Astrocyte (in vitro differentiated cells and primary cell): Measurements from ENCODE around the gene SMO. TPM values are rescaled to one million over a fixed set of nuclear protein-coding genes. Genes with fewer than 3 reads are reported as not detected.
"Not testable (repeated sequence)": the region's sequence is repeated elsewhere in the genome, so short reads cannot be mapped to it uniquely, and the experiment has no call there.

Experiments
- DNase-seq: peaks from one replicate; pipeline ENCODE4 v3.0.0-alpha.2; 2010; ENCODE audit warnings: low read depth
- FAIRE-seq: peaks from 2 replicates; lab custom pipeline; 2011; peaks lifted over from hg19 to GRCh38; lab: Jason Lieb, UNC
- H2AFZ ChIP-seq: 2 replicates; pipeline ENCODE4 v1.6.0; 2012; ENCODE audit warnings: low read depth, low read length, inconsistent platforms
- H3K27ac ChIP-seq: 2 replicates; pipeline ENCODE4 v1.5.1; 2011; ENCODE audit warnings: low read depth, low read length, inconsistent platforms
- H3K27me3 ChIP-seq: 2 replicates; pipeline ENCODE4 v1.6.0; 2011; ENCODE audit warnings: low read length, inconsistent platforms; ENCODE audit not compliant: insufficient read depth
- H3K36me3 ChIP-seq: 2 replicates; pipeline ENCODE4 v1.5.1; 2011; ENCODE audit warnings: low read length, inconsistent platforms; ENCODE audit not compliant: insufficient read depth
- H3K4me1 ChIP-seq: 2 replicates; pipeline ENCODE4 v1.5.1; 2011; ENCODE audit warnings: low read length, inconsistent platforms; ENCODE audit not compliant: insufficient read depth
- H3K4me2 ChIP-seq: 2 replicates; pipeline ENCODE4 v1.6.0; 2012; ENCODE audit warnings: low read length, inconsistent platforms
- H3K4me3 ChIP-seq: 2 replicates; pipeline ENCODE4 v1.5.1; 2011; ENCODE audit warnings: low read depth, mild to moderate bottlenecking, low read length, inconsistent platforms; ENCODE audit not compliant: insufficient read depth
- H3K79me2 ChIP-seq: 2 replicates; pipeline ENCODE4 v1.6.0; 2012; ENCODE audit warnings: mild to moderate bottlenecking, low read length, inconsistent platforms; ENCODE audit not compliant: insufficient read depth
- H3K9ac ChIP-seq: 2 replicates; pipeline ENCODE4 v1.6.0; 2012; ENCODE audit warnings: mild to moderate bottlenecking, low read length, inconsistent platforms
- H3K9me3 ChIP-seq: 2 replicates; pipeline ENCODE4 v1.5.1; 2012; ENCODE audit warnings: low read depth, mild to moderate bottlenecking, low read length, inconsistent platforms; ENCODE audit not compliant: insufficient read depth
- H4K20me1 ChIP-seq: 2 replicates; pipeline ENCODE4 v1.6.0; 2012; ENCODE audit warnings: low read length, inconsistent platforms; ENCODE audit not compliant: insufficient read depth
- H3K27ac Mint-ChIP-seq: one replicate; pipeline ENCODE4 v1.8.0; 2021; ENCODE audit warnings: mild to moderate bottlenecking, mixed read lengths; ENCODE audit not compliant: unreplicated experiment
- H3K27me3 Mint-ChIP-seq: one replicate; pipeline ENCODE4 v1.8.0; 2021; ENCODE audit warnings: low read depth, mixed read lengths; ENCODE audit not compliant: unreplicated experiment
- H3K36me3 Mint-ChIP-seq: one replicate; pipeline ENCODE4 v1.8.0; 2021; ENCODE audit warnings: low read depth, mixed read lengths; ENCODE audit not compliant: unreplicated experiment
- H3K4me1 Mint-ChIP-seq: one replicate; pipeline ENCODE4 v1.8.0; 2021; ENCODE audit warnings: low read depth, mixed read lengths; ENCODE audit not compliant: unreplicated experiment
- H3K4me3 Mint-ChIP-seq: one replicate; pipeline ENCODE4 v1.8.0; 2021; ENCODE audit warnings: mild to moderate bottlenecking, moderate library complexity, mixed read lengths; ENCODE audit not compliant: unreplicated experiment
- H3K9me3 Mint-ChIP-seq: one replicate; pipeline ENCODE4 v1.8.0; 2021; ENCODE audit warnings: mild to moderate bottlenecking, mixed read lengths; ENCODE audit not compliant: unreplicated experiment
- CTCF ChIP-seq: IDR thresholded peaks from 2 replicates; pipeline ENCODE4 v1.5.1; 2011; ENCODE audit warnings: low read depth, mild to moderate bottlenecking, inconsistent platforms, low read length, moderate library complexity; ENCODE audit not compliant: insufficient read depth
- EZH2 ChIP-seq: IDR thresholded peaks from 2 replicates; pipeline ENCODE4 v1.6.1; 2012; ENCODE audit warnings: mild to moderate bottlenecking, low read length, inconsistent platforms; ENCODE audit not compliant: insufficient read depth
- total RNA-seq: library from RNA; stranded (reverse); gene quantifications from 2 replicates; pipeline ENCODE4 v1.2.1, GENCODE V29; 2021

The SMO gene
- total RNA-seq, 1 donor from 2014 or later, result 20.0 TPM

- H3K9ac ChIP-seq, result no peak overlapping the region
- no peak overlapping the region for H2AFZ ChIP-seq
- no peak overlapping the region for H3K4me3 ChIP-seq
- peaks cover 5% of the 10 kb centered on the region for H3K9me3 Mint-ChIP-seq
- H3K36me3 Mint-ChIP-seq, result peaks cover 6% of the 10 kb centered on the region
- no peaks in the 10 kb centered on the region for H3K79me2 ChIP-seq
- H3K4me2 ChIP-seq, result no peak overlapping the region
- no peaks in the 10 kb centered on the region for H3K27me3 ChIP-seq
- no peaks in the 10 kb centered on the region for H3K4me1 ChIP-seq
- H4K20me1 ChIP-seq, result no peaks in the 10 kb centered on the region
- DNase-seq, result no peak
- TF ChIP-seq EZH2 (no peak), CTCF (no peak)
- no peak for FAIRE-seq
- no peak overlapping the region for H3K27ac Mint-ChIP-seq
- H3K27ac ChIP-seq, result no peak overlapping the region
- no peaks in the 10 kb centered on the region for H3K36me3 ChIP-seq
- H3K27me3 Mint-ChIP-seq, result peaks cover 3% of the 10 kb centered on the region
- no peaks in the 10 kb centered on the region for H3K9me3 ChIP-seq
- no peaks in the 10 kb centered on the region for H3K4me1 Mint-ChIP-seq
- H3K4me3 Mint-ChIP-seq, result peak overlapping the region; percentile 16
These were observed 25.4 kb downstream of the SMO start for GRCh38 chr7:129213828-129214227.

DNA sequence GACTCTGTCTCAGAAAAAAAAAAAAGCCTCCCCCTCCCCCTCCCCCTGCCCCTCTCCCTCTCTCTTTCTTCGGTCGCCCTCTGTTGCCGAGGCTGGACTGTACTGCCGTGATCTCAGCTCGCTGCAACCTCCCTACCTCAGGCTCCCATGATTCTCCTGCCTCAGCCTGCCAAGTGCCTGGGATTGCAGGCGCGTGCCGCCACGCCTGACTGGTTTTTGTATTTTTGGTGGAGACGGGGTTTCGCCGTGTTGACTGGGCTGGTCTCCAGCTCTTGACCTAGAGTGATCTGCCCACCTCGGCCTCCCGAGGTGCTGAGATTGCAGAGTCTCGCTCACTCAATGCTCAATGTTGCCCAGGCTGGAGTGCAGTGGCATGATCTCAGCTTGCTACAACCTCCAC, 27.3 kb downstream of the SMO start:
- H4K20me1 ChIP-seq, H3K27me3 ChIP-seq, H3K79me2 ChIP-seq, H3K9me3 Mint-ChIP-seq, H3K36me3 Mint-ChIP-seq, DNase-seq, H3K4me3 ChIP-seq, H3K36me3 ChIP-seq, H3K27ac ChIP-seq, FAIRE-seq, H3K27ac Mint-ChIP-seq, H3K4me3 Mint-ChIP-seq, H3K9me3 ChIP-seq, H3K27me3 Mint-ChIP-seq, H3K9ac ChIP-seq, H3K4me1 Mint-ChIP-seq, H3K4me2 ChIP-seq, H2AFZ ChIP-seq, H3K4me1 ChIP-seq: not testable (repeated sequence)

- not testable (repeated sequence) for H3K9ac ChIP-seq, H3K27me3 ChIP-seq, H3K27ac Mint-ChIP-seq, H4K20me1 ChIP-seq, H3K27me3 Mint-ChIP-seq, H3K4me3 Mint-ChIP-seq, H3K27ac ChIP-seq, H2AFZ ChIP-seq, H3K9me3 Mint-ChIP-seq, H3K4me3 ChIP-seq, H3K4me1 Mint-ChIP-seq, H3K36me3 ChIP-seq, H3K36me3 Mint-ChIP-seq, H3K9me3 ChIP-seq, H3K4me2 ChIP-seq, H3K4me1 ChIP-seq, H3K79me2 ChIP-seq, DNase-seq, FAIRE-seq
These were observed 27.8 kb downstream of the SMO start for GRCh38 chr7:129216101-129216715.

DNA sequence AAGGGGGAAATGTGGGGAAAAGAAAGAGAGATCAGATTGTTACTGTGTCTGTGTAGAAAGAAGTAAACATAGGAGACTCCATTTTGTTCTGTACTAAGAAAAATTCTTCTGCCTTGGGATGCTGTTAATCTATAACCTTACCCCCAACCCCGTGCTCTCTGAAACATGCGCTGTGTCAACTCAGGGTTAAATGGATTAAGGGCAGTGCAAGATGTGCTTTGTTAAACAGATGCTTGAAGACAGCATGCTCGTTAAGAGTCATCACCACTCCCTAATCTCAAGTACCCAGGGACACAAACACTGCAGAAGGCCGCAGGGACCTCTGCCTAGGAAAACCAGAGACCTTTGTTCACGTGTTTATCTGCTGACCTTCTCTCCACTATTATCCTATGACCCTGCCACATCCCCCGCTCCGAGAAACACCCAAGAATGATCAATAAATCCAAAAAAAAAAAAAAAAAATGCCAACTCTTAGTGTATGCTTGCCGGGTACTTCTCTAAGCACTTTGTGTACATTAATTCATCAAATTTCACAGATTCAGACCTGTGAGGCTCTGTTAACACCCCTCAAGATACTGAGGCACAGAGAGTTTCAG, 28.5 kb downstream of the SMO start:
- H3K27ac Mint-ChIP-seq, H3K9ac ChIP-seq, H3K36me3 Mint-ChIP-seq, H3K4me3 Mint-ChIP-seq, H4K20me1 ChIP-seq, H3K4me2 ChIP-seq, H3K4me3 ChIP-seq, H3K9me3 ChIP-seq, H3K27me3 ChIP-seq, H3K4me1 Mint-ChIP-seq, H3K79me2 ChIP-seq, H3K36me3 ChIP-seq, H3K9me3 Mint-ChIP-seq, DNase-seq, FAIRE-seq, H3K27ac ChIP-seq, H2AFZ ChIP-seq, H3K27me3 Mint-ChIP-seq, H3K4me1 ChIP-seq: not testable (repeated sequence)
